GM15510 (cell line): ENCODE measurements around the gene MAPKAPK3.

Experiments used
- POLR2A ChIP-seq: IDR thresholded peaks from 3 replicates; pipeline ENCODE4 v1.6.1; 2011; ENCODE audit warnings: borderline replicate concordance; ENCODE audit not compliant: insufficient read length; ENCODE audit errors: extremely low read depth

MAPKAPK3 gene

DNA sequence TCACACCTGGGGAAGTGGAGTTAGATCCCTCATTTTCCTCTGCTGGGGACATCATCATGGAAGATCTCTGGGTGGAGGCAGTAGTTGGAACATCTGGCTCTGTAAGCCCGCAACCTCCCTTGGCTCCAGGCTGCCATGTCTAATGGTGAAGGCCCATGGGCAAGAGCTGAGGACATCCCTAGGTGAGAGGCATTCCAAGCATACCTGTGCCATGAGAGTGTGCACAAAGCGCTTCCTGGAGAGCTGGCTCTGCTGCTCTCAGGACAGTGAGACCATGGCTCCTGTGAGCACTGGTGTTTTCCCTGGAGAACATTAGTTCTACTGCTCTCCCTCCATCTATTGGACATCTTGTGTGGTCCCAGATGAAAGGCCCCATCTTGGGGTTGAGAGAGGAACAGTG is 7.7 kb downstream of the MAPKAPK3 start:
- no peak for TF ChIP-seq POLR2A

DNA sequence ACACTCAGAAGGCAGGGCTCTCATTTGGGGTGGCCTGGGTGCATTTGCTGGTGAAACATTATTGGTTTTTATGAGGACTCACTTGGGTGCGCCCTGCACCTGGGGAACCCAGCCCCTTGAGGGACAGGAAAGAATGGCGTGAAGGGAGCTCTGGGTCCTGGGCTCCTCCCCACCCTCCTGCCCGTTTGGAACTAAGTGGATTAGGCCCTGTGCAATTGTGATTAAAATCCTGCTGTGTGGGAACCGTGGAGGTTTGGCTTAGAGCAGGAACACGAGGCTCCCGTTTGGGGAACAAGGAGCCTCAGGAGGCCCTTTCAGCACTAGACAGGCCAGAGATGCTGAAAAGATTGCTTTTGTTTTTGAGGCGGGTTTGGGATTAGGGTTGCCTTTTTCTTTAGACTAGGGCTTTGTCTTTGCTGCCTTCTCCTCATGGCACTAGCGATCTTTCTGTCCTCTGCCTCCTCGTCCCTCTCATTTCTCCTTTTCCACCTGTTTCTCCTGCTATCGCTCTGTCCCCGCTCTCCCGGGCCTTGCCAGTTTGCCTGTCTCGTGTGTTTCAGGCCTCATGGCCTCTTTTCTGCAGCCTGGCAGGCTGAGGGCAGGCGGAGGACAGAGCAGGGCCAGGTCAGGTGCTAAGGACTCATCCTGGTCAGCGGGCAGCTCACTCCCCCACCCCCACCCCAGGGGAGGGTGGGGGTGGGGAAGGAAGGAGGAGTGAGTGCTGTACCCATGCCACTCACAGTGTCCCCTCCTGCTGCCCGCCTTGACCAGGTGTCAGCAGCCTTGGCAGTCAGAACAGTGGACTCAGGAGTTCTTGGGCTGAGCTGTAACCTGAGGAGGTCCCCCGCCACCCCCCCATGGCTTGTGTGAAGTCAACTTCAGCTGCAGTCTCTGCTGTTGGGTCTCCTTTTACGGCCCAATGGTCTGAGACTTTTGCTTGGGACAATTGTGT is 8.6 kb downstream of the MAPKAPK3 start:
- TF ChIP-seq POLR2A = no peak

DNA sequence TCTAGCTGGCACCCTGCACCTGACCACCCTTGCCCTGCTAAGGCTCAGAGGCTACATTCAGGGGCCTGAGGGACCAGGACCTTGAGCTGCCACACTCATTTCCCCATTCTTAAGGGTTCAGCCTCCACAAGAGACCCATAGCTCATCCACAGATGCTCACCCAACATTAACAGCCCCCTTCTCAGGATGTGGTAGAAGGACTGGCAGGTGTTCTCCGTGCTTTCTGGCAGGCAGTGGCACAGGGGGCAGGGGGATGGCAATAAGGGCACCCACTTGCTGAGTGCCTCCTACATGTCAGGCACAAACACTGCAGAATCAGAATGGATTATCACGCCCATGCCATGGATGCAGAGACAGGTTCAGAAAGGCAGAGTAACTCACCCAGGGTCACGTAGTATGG is 9.4 kb downstream of the MAPKAPK3 start:
- no peak for TF ChIP-seq POLR2A

DNA sequence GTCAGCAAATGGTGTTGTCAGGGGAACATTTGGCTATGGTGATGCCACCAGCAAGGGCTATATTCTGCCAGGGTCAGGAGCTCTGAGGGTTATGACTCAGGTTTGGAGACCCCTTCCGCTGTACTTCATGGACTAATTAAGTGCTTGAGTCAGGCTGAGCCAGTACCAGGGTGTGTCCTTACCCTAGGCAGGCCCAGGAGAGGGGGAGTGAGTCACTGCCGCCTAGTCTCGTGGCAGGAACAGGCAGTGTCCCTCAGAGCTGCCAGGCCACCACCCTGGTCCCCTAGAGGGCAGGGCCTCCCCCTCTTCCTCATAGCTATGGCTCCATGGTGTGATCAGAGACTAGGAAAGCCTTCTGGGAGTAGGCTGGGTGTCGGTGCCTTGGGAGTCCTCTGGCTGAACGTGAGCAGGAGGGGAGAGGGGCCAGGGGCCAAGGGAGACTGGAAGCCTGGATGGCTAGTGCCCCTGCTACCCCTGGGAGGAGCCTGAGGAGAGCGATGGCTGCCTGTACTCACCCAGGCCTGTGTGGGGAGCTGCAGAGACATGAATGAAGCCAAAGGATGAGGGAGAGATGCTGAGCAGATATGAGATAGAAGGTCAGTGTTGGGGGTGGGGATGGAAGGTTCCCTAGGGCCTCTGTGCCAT is 10.6 kb downstream of the MAPKAPK3 start:
- TF ChIP-seq POLR2A = no peak

DNA sequence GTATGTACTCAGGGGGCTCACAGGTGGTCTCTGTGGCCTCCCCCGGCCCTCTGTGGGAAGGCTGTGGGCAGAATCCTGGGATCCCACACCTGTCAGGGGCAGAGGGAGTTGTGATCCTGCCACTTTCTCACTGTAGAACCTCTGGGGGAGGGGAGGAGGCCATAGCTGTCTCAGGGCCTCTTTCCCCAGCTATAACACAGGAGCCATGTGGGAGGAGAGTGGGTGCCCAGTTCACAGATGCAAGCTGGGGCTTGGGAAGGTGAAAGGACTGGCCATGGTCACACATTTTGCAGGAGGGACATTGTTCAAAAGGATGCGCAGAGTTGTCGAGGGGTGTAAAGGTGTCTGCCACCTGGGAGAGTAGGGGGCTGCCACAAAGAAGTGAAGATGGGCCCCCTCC is 11.7 kb downstream of the MAPKAPK3 start:
- no peak for TF ChIP-seq POLR2A

DNA sequence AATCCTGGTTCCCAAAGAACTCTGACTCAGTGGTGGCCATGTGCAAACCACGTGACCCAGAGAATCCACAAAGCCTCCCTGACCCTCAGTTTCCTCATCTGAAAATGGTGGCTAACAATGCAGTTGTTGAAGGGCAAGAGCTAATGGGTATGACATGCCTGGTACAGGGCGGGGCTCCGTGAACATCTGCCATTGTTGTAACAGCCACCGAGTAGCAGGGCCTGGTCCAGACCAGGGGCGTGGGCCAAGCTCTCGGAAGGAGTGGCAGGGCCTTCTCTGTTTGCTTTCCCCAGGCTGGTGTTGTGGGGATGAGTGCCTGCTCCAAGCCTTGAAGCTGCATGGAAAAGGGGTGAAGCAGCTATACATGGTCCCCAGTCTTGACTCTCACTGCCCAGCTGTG is 13.4 kb downstream of the MAPKAPK3 start:
- no peak for TF ChIP-seq POLR2A

DNA sequence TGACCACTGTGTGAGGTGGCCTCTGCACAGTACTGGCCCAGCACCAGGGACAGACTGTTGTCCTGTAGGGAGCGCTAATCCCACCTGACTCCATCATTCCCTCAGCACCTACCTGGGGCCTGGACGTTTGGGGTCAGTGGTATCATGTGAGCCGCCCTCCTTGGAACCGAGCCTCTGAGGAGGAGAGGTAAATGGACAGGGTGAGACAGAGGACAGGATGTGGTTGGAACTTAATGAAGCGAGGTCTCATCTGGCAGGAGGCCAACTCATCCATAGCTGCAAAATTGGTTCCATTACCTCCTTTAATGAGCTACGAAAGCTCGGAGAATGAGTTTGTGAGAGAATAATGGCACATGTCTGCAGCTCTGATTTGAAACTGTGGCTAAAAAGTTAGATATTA is 13.9 kb downstream of the MAPKAPK3 start:
- TF ChIP-seq POLR2A = no peak

DNA sequence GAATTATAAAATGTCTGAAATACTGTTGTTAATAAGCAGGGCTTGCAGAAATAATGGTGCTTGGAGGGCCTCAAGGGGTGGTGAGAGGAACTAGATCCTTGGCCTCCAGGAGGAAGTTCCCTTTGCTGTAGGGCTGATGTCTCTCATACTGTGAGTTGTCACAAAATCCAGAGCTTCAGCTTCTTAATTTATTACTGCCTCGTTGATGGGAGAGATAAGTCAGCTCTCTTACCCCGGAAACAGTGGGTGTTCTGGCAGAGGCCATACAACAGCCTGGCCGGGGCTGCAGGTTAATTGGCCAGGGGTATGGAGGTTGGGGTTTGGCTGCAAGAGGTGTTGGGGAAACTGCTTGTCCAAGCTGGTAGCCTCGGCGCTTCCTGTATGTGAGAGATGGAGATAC is 15.5 kb downstream of the MAPKAPK3 start:
- TF ChIP-seq POLR2A = no peak

DNA sequence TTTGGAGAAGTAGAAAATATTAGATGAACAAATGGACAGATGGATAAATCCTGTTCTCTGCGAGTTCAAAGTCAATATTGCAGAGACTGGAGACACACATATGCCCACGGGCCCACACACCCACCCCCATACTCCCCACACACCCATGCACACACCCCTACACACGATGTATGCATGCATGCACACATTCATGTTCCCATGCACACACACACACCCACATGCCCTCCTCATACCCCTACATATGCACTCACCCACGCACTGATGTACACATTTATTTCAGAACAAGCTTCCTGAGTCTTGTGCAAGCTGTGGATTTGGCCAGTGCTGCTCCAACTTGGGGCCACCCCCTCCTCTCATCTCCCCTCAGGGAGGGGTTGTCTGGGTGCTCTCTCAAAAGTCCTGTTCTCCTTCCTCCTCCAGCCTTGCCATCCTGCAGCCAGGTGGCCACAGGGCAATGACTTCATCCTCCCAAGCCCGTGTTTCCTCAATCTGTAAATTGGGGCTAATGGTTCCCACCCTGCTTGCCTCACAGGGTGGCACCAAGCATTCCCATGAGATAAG is 16.4 kb downstream of the MAPKAPK3 start:
- TF ChIP-seq POLR2A = no peak

DNA sequence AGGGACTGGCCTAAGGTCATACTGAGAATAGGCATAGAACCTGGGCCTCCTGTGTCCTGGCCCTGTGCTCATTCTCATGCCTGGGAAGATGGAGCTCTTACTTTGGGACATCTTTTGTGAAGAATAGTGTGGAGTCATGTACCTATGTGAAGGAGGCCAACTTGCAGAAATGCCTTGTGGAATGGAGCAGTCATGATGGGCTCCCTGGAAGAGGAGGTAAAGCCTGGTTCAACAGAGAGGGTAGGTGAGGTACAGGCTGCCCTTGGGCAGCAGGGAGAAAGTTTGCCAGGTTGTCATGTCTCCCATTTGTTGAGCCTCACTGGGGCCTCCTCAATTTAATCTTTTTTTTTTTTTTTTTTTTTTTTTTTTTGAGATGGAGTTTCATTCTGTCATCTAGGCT is 18.1 kb downstream of the MAPKAPK3 start:
- no peak for TF ChIP-seq POLR2A

DNA sequence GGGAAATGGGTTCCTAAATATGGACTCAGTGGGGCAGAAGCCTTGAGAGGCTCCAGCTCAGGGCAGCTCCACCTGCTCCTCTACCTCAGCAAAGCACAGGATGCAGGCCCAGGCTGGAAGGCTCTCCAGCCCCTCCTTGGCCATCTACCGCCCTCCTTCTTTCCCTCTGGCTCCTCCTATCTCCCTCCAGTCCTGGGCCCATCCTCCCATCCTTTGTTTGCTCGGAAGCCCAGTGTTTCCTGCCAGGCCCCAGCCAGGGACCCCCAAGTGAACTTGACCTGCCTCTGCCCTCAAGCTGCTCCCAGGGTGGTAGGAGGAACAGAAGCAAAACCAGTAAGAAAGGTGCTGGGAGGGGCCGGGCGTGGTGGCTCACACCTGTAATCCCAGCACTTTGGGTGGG is 20.1 kb downstream of the MAPKAPK3 start:
- no peak for TF ChIP-seq POLR2A

DNA sequence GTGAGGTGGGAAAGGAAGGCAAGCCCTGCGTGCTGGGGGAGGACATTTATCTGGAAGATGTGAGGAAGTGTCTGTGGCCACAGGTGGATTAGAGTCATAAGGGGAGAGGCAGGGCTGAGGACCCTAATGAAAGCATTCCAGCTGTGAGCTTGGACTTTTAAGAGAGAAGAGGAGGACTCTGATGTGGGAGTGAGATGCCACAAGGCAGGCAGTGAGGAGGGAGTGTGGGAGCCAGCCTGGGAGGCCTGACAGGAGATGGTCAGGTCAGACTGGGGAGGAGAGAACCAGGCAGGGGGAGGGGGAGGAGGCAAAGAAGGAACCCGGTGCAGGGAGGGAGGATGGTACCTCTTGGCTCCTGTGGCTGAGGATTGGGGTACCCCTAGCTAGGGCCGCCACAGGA is 21.0 kb downstream of the MAPKAPK3 start:
- no peak for TF ChIP-seq POLR2A

DNA sequence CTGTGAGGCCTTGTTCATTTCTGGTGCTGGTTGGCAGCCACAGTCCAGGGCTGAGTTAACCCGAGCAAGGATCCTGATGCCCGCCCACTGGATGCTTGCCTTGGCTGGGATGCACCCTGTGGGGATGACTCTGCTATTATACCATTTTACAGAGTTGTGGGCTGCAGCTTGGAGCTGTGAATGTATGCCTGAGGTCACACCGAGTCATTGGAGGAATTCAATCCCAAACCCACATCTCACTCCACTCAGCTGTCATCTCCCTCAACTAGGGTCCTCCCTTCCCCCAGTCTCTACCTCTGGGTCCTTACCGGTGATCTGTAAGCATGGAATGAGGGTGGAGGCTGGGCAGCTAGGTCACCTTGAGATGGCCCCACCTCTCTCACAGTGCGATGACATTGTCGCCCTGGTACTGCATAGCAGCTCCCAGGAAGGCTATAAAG is 22.1 kb downstream of the MAPKAPK3 start:
- no peak for TF ChIP-seq POLR2A

DNA sequence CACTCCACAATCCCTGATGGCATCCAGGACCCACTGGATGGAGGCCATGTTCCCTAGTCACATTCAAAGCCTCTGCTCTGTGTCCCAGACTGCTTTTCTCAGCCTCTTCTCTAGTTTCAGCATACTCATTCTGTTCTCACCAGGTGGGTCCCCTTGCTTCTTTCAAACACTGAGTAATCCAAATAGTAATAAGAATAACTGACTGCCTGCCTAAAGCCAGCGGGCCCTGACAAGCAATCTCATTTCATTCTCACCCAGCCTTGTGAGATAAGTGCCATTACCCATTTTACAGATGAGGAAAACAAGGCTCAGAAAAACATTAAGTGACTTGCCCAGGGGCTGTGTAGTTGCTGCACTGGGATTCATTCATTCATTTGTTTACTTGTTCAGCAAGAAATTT is 25.4 kb downstream of the MAPKAPK3 start:
- TF ChIP-seq POLR2A = no peak

DNA sequence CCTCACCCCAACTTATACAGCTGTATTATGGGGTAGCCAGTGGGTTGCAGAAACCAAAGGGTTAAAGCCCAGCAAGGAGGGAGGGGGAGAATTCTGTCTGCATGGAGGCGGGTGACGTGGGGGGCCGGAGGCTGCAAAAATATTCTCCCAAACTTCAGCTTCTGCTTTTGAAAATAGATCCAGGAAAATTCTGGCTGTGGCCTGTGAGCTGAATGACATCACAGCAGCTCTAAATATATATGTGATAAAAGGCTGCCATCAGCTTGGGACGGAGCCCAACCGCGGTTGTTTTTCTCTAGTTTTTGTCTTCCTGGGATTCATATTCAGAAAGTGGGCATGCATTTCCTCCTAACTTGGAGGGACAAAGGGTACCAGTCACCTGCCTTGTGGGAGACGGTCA is 27.6 kb downstream of the MAPKAPK3 start:
- TF ChIP-seq POLR2A = no peak

DNA sequence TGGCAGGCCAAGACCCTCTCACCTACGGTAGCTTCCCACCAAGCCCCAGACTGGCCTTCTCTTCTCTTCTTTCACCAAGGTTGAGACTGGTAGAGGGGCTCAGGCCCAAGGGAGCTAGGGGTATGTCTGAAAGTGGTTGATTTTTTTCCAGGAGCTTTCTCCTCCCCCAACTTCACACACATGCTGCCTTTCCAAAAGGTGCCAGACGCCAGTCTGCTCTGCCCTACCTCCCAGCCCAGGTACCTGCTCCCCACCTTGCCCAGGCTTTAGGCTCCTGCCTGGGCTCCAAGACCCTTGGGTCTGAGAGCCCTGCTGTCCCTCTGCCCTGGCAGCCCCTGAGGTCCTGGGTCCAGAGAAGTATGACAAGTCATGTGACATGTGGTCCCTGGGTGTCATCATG is 28.4 kb downstream of the MAPKAPK3 start:
- TF ChIP-seq POLR2A = no peak

DNA sequence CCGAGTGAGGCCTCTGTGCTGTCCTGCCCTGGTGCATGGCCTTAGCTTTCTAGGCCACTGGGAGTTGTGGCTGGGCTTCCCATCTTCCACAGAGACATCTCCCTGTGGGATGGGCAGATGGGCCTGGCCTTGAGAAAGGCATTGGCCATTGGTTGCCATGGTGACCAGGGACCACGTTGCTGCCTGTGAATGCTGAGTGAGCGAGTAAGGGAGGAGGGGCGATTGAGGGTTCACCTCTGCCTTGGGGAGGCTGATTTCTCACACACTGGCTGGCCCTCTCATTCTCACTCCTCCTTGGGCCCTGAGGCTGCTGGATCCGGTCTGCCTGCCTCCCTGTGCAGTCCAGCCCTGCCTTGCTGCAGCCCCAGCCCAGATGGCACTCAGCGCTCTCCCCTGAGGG is 31.4 kb downstream of the MAPKAPK3 start:
- no peak for TF ChIP-seq POLR2A

DNA sequence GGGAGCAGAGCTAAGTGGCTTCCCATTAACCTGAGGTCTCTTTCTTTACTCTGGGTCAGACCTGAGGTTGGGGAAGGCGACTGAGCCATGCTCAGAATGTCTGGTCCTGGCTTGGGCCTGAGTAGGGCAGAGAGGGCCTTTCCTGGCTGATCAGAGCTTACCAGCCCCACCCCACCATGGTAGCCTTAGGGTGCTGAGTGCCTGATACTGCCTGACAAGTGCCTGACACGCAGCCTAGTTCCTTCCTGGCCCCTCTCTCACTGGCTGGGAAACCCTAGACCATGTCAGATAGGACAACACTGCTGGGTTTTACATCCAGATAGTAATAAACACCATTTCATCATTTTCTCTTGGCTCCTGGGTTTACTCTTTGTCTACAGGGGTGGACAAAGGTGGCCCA is 32.0 kb downstream of the MAPKAPK3 start:
- TF ChIP-seq POLR2A = no peak
